NB4 (cell line): ENCODE measurements around the gene CENPF.
A peak's percentile ranks its signal among the peaks of the same experiment; 100 is the strongest.
"Not testable (repeated sequence)": the region's sequence is repeated elsewhere in the genome, so short reads cannot be mapped to it uniquely, and the experiment has no call there.

Experiments
- DNase-seq: peaks from one replicate; pipeline ENCODE4 v3.0.0; 2010; ENCODE audit warnings: low read depth
- H3K4me3 ChIP-seq: one replicate; pipeline ENCODE4 v1.5.1; 2011; ENCODE audit warnings: mild to moderate bottlenecking, low read depth, low read length, moderate library complexity
- CTCF ChIP-seq: IDR thresholded peaks from one replicate; pipeline ENCODE4 v1.5.1; 2012; ENCODE audit warnings: low read depth, low read length
- MAX ChIP-seq: IDR thresholded peaks from 2 replicates; pipeline ENCODE4 v1.6.1; 2011; ENCODE audit warnings: low read depth, low read length
- MYC ChIP-seq: IDR thresholded peaks from 2 replicates; pipeline ENCODE4 v1.6.1; 2011; ENCODE audit warnings: low read depth, low read length
- POLR2A ChIP-seq: IDR thresholded peaks from 2 replicates; pipeline ENCODE4 v1.6.1; 2011; ENCODE audit warnings: mild to moderate bottlenecking; ENCODE audit not compliant: insufficient read length; ENCODE audit errors: extremely low read depth

CENPF gene

GRCh38 chr1:214571281-214571680 lies 31.7 kb upstream of the CENPF start:
- no peak for DNase-seq
- TF ChIP-seq CTCF = no peak
- no peak for TF ChIP-seq MYC
- TF ChIP-seq POLR2A = no peak
- no peak for TF ChIP-seq MAX
- no peak overlapping the region for H3K4me3 ChIP-seq

- no peak for TF ChIP-seq MAX
- no peak for TF ChIP-seq MYC
- TF ChIP-seq CTCF = no peak
- TF ChIP-seq POLR2A = no peak
- no peak overlapping the region for H3K4me3 ChIP-seq
- DNase-seq = no peak
Measured at GRCh38 chr1:214573386-214574318, 29.3 kb upstream of the CENPF start.

- DNase-seq = no peak
- TF ChIP-seq POLR2A (no peak), MAX (no peak), MYC (no peak), CTCF (no peak)
- no peak overlapping the region for H3K4me3 ChIP-seq
Measured at GRCh38 chr1:214574598-214575411, 28.2 kb upstream of the CENPF start.

- H3K4me3 ChIP-seq = not testable (repeated sequence)
Measured at GRCh38 chr1:214576120-214576519, 26.9 kb upstream of the CENPF start.

GRCh38 chr1:214579183-214579582 lies 23.8 kb upstream of the CENPF start:
- TF ChIP-seq CTCF (no peak), MAX (no peak), POLR2A (no peak)
- H3K4me3 ChIP-seq = no peak overlapping the region
- DNase-seq = peak; percentile 80

More at GRCh38 chr1:214576120-214576519, 26.9 kb upstream of the CENPF start:
- not testable (repeated sequence) for DNase-seq

- TF ChIP-seq MAX = no peak
- peak; percentile 32 for DNase-seq
- H3K4me3 ChIP-seq = no peak overlapping the region
Measured at GRCh38 chr1:214581785-214582184, 21.2 kb upstream of the CENPF start.
